ENCODE data around the gene MRPL49. TPM values are rescaled to one million over a fixed set of nuclear protein-coding genes. Genes with fewer than 3 reads are reported as not detected.
A peak's percentile ranks its signal among the peaks of the same experiment; 100 is the strongest.

MRPL49 gene
- total and polyA plus RNA-seq, 2 donors (not counting 1 experiment from before 2014, with no cell fraction given) = 39.6 to 48.5 TPM

- H3K27ac Mint-ChIP-seq = peak overlapping the region; percentile 99
- peaks cover 59% of the 10 kb centered on the region for H4K20me1 ChIP-seq (ENCODE audit: control insufficient read depth, insufficient read depth, low read length, poor library complexity, severe bottlenecking)
- POLR2A ChIA-PET = interaction anchor here (0.7 to 8.8 kb wide), 8 partner anchors 14 to 659 kb away, joined by 3 to 160 read pairs (median 4); partner anchors contain the start of genes CAPN1, FAU, MRPL49 and POLA2
- TF ChIP-seq, protein P1, sequence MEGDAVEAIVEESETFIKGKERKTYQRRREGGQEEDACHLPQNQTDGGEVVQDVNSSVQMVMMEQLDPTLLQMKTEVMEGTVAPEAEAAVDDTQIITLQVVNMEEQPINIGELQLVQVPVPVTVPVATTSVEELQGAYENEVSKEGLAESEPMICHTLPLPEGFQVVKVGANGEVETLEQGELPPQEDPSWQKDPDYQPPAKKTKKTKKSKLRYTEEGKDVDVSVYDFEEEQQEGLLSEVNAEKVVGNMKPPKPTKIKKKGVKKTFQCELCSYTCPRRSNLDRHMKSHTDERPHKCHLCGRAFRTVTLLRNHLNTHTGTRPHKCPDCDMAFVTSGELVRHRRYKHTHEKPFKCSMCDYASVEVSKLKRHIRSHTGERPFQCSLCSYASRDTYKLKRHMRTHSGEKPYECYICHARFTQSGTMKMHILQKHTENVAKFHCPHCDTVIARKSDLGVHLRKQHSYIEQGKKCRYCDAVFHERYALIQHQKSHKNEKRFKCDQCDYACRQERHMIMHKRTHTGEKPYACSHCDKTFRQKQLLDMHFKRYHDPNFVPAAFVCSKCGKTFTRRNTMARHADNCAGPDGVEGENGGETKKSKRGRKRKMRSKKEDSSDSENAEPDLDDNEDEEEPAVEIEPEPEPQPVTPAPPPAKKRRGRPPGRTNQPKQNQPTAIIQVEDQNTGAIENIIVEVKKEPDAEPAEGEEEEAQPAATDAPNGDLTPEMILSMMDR (IDR thresholded peaks at IDR 0.05) = no peak
- no peak for TF ChIP-seq EZH2 (IDR thresholded peaks at IDR 0.05; ENCODE audit: borderline replicate concordance, insufficient read depth, low read depth, low read length, poor library complexity, severe bottlenecking)
- H3K27me3 Mint-ChIP-seq = no peaks in the 10 kb centered on the region
- H3K9me3 ChIP-seq (ENCODE audit: control extremely low read depth in 1 of 3, control insufficient read depth in 2 of 3, insufficient read depth in 1 of 3, low read length in 2 of 3) = no peaks in the 10 kb centered on the region
- peaks cover 79% of the 10 kb centered on the region for H3K79me2 ChIP-seq (ENCODE audit: control insufficient read depth, insufficient read depth, low read length)
- ATAC-seq (ENCODE audit: low read depth) (peak; percentile 13), DNase-seq (peak; percentile 82)
- peak overlapping the region; percentile 81 to 99 (median 96) for H3K4me3 ChIP-seq (ENCODE audit: control extremely low read depth in 1 of 5, extremely low read depth in 1 of 5, insufficient read depth in 1 of 5, low read depth in 2 of 5, low read length in 4 of 5)
- H3K4me2 ChIP-seq (replicated peaks; ENCODE audit: low read depth, low read length, poor library complexity, severe bottlenecking) = peak overlapping the region; percentile 89
- WGBS (ENCODE audit: insufficient coverage) = 18% methylated on average over 13 of the region's 18 CpGs
- peak overlapping the region; percentile 98 to 99 for H3K27ac ChIP-seq (ENCODE audit: low read length in 2 of 2)
- H3K36me3 ChIP-seq (replicated peaks in 1 of 2; ENCODE audit: control extremely low read depth in 1 of 2, control insufficient read depth in 1 of 2, extremely low read depth in 1 of 2, insufficient read depth in 2 of 2, low read length in 1 of 2) = peaks cover 3 to 42% of the 10 kb centered on the region in 2 experiments
- H2AFZ ChIP-seq (ENCODE audit: insufficient read depth, low read depth, low read length, poor library complexity, severe bottlenecking) = no peak overlapping the region
- intact Hi-C loops (cut with micrococcal nuclease) = loop anchor here (1.0 to 5.0 kb wide), 5 partner anchors 11 to 484 kb away; partner anchors contain the start of genes CAPN1, FAU, MRPL49 and PCNX3
- CTCF ChIA-PET = interaction anchor here (1.2 to 7.5 kb wide), 7 partner anchors 11 to 47 kb away, joined by 4 to 64 read pairs (median 26); partner anchors contain the start of genes CAPN1, FAU, MRPL49 and TM7SF2
- H3K4me1 Mint-ChIP-seq = peaks cover 70% of the 10 kb centered on the region
- H3K4me1 ChIP-seq (ENCODE audit: control insufficient read depth in 2 of 2, insufficient read depth in 2 of 2, low read length in 2 of 2) = peaks cover 43 to 71% of the 10 kb centered on the region in 2 donors
- H3K9ac ChIP-seq (ENCODE audit: low read length) = peak overlapping the region; percentile 99
- no peaks in the 10 kb centered on the region for H3K27me3 ChIP-seq (replicated peaks in 1 of 4; ENCODE audit: control extremely low read depth in 1 of 4, control insufficient read depth in 3 of 4, insufficient read depth in 4 of 4, low read length in 3 of 4)
- H3K4me3 Mint-ChIP-seq = peak overlapping the region; percentile 97
- H3K9me3 Mint-ChIP-seq (ENCODE audit: insufficient read depth) = no peaks in the 10 kb centered on the region
Measured at GRCh38 chr11:65132988-65133700, 11.0 kb downstream of the MRPL49 start.

All from B cell (primary cell).